Activated CD8-positive, alpha-beta memory T cell treated with anti-CD3 and anti-CD28 coated beads for 36 hours (primary cell): ENCODE measurements around the gene TMEM245. TPM values are rescaled to one million over a fixed set of nuclear protein-coding genes. Genes with fewer than 3 reads are reported as not detected.

Source experiments
- CTCF ChIA-PET: fragments of 350-600 bp; sonication (Branson Sonifier 250); formaldehyde crosslinking; loops from one replicate; lab custom pipeline; 2021; ENCODE audit warnings: antibody characterized with exemption; lab: Charles Lee
- POLR2A ChIA-PET: fragments of 350-600 bp; sonication (Branson Sonifier 250); formaldehyde crosslinking; loops from one replicate; lab custom pipeline; 2021; ENCODE audit warnings: antibody characterized with exemption; lab: Charles Lee
- total RNA-seq, 2 experiments: library from RNA; stranded (reverse); gene quantifications; one replicate each; pipeline ENCODE4 v1.2.3, GENCODE V29; 2021

TMEM245 gene
- total RNA-seq, 2 experiments from 2014 or later = 32.0 to 32.6 TPM

- ChIA-PET POLR2A (no interaction called here), CTCF (no interaction called here)
Observed at GRCh38 chr9:109014608-109015280, 105.0 kb downstream of the TMEM245 start.

GRCh38 chr9:109013679-109014607, 105.8 kb downstream of the TMEM245 start:
- CTCF ChIA-PET = no interaction called here

GRCh38 chr9:109012876-109013678, 106.7 kb downstream of the TMEM245 start, which contains the start of gene CTNNAL1:
Gene CTNNAL1, minus strand, starts transcription at chr9:109013499. Its CDS starts 57 bp downstream, at chr9:109013442.
- CTCF ChIA-PET = no interaction called here

More at GRCh38 chr9:109013679-109014607, 105.8 kb downstream of the TMEM245 start:
- POLR2A ChIA-PET = interaction anchor here (0.7 kb wide), 1 partner anchor 106 kb away, joined by 3 read pairs; the partner anchor contains the start of gene TMEM245

GRCh38 chr9:109012009-109012875, 107.5 kb downstream of the TMEM245 start:
- POLR2A ChIA-PET = no interaction called here
- CTCF ChIA-PET = no interaction called here

More at GRCh38 chr9:109012876-109013678, 106.7 kb downstream of the TMEM245 start, which contains the start of gene CTNNAL1:
- POLR2A ChIA-PET = no interaction called here

GRCh38 chr9:109011231-109011671, 108.5 kb downstream of the TMEM245 start:
- CTCF ChIA-PET = no interaction called here

GRCh38 chr9:109010746-109011145, 109.0 kb downstream of the TMEM245 start:
- CTCF ChIA-PET = no interaction called here

More at GRCh38 chr9:109011231-109011671, 108.5 kb downstream of the TMEM245 start:
- POLR2A ChIA-PET = interaction anchor here (1.3 kb wide), 1 partner anchor 109 kb away, joined by 5 read pairs; the partner anchor contains the start of gene TMEM245

GRCh38 chr9:109005678-109006077, 114.1 kb downstream of the TMEM245 start:
- ChIA-PET POLR2A (no interaction called here), CTCF (no interaction called here)

More at GRCh38 chr9:109010746-109011145, 109.0 kb downstream of the TMEM245 start:
- POLR2A ChIA-PET = interaction anchor here (1.3 kb wide), 1 partner anchor 109 kb away, joined by 5 read pairs; the partner anchor contains the start of gene TMEM245

- POLR2A ChIA-PET = no interaction called here
- CTCF ChIA-PET = no interaction called here
Observed at GRCh38 chr9:109003116-109003515, 116.6 kb downstream of the TMEM245 start.

- CTCF ChIA-PET = no interaction called here
- POLR2A ChIA-PET = no interaction called here
Observed at GRCh38 chr9:109002141-109002540, 117.6 kb downstream of the TMEM245 start.

- CTCF ChIA-PET = no interaction called here
- POLR2A ChIA-PET = no interaction called here
Observed at GRCh38 chr9:109001275-109001676, 118.5 kb downstream of the TMEM245 start.

GRCh38 chr9:108997112-108997511, 122.6 kb downstream of the TMEM245 start:
- ChIA-PET POLR2A (no interaction called here), CTCF (no interaction called here)

- ChIA-PET CTCF (no interaction called here), POLR2A (interaction anchor here (0.6 kb wide), 1 partner anchor 66 kb away, joined by 3 read pairs; no protein-coding TSS in a partner anchor)
Observed at GRCh38 chr9:108996643-108997042, 123.1 kb downstream of the TMEM245 start.

- ChIA-PET CTCF (no interaction called here), POLR2A (no interaction called here)
Observed at GRCh38 chr9:108994695-108995094, 125.1 kb downstream of the TMEM245 start.

- ChIA-PET CTCF (no interaction called here), POLR2A (no interaction called here)
Observed at GRCh38 chr9:108991479-108991878, 128.3 kb downstream of the TMEM245 start.

GRCh38 chr9:108983885-108984284, 135.9 kb downstream of the TMEM245 start:
- ChIA-PET CTCF (no interaction called here), POLR2A (no interaction called here)

- POLR2A ChIA-PET = no interaction called here
- CTCF ChIA-PET = no interaction called here
Observed at GRCh38 chr9:108980893-108981292, 138.9 kb downstream of the TMEM245 start.

GRCh38 chr9:108978205-108978604, 141.5 kb downstream of the TMEM245 start:
- POLR2A ChIA-PET = no interaction called here

GRCh38 chr9:108973895-108974294, 145.9 kb downstream of the TMEM245 start:
- ChIA-PET POLR2A (no interaction called here), CTCF (no interaction called here)

More at GRCh38 chr9:108978205-108978604, 141.5 kb downstream of the TMEM245 start:
- CTCF ChIA-PET = no interaction called here
